Measurements from ENCODE around the gene KCNE4.

DNA sequence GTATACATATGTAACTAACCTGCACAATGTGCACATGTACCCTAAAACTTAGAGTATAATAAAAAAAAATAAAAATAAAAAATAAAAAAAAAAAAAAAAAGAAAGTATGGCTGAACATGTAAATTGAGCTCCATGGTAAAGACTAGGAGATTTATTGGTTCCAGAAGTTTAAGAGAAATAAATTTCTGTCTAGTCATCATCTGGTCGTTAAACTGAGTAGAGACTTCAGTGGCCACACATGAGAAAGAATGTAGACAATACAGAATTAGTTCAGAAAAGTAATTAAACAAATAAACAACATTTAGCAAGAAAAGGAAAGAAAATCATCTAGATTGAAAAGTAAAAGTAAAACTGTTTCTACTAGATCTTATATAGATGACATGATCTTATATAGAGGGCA is 12.4 kb upstream of the KCNE4 start:
- TF ChIP-seq, protein P1, sequence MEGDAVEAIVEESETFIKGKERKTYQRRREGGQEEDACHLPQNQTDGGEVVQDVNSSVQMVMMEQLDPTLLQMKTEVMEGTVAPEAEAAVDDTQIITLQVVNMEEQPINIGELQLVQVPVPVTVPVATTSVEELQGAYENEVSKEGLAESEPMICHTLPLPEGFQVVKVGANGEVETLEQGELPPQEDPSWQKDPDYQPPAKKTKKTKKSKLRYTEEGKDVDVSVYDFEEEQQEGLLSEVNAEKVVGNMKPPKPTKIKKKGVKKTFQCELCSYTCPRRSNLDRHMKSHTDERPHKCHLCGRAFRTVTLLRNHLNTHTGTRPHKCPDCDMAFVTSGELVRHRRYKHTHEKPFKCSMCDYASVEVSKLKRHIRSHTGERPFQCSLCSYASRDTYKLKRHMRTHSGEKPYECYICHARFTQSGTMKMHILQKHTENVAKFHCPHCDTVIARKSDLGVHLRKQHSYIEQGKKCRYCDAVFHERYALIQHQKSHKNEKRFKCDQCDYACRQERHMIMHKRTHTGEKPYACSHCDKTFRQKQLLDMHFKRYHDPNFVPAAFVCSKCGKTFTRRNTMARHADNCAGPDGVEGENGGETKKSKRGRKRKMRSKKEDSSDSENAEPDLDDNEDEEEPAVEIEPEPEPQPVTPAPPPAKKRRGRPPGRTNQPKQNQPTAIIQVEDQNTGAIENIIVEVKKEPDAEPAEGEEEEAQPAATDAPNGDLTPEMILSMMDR (IDR thresholded peaks at IDR 0.05; ENCODE audit: borderline replicate concordance, extremely low read depth, low read length, poor library complexity, severe bottlenecking): no peak
- no peak for TF ChIP-seq EZH2 (IDR thresholded peaks at IDR 0.05; ENCODE audit: borderline replicate concordance, low read depth, low read length, severe bottlenecking)

Data from DND-41 (cell line).